Retinal pigment epithelial cell (primary cell): ENCODE results near the gene SNCAIP.

Source experiments
- DNase-seq: peaks from one replicate; pipeline ENCODE4 v3.0.0-alpha.2; 2010; ENCODE audit warnings: low read depth
- H3K4me3 ChIP-seq: 2 replicates; pipeline ENCODE4 v1.5.1; 2011; ENCODE audit warnings: mild to moderate bottlenecking, low read length, control low read depth, moderate library complexity
- TF ChIP-seq, protein P1 (sequence below): conservative IDR thresholded peaks from 2 replicates; pipeline ENCODE4 v1.5.1; 2011; ENCODE audit warnings: low read depth, low read length, control low read depth, inconsistent platforms

Gene SNCAIP

DNA sequence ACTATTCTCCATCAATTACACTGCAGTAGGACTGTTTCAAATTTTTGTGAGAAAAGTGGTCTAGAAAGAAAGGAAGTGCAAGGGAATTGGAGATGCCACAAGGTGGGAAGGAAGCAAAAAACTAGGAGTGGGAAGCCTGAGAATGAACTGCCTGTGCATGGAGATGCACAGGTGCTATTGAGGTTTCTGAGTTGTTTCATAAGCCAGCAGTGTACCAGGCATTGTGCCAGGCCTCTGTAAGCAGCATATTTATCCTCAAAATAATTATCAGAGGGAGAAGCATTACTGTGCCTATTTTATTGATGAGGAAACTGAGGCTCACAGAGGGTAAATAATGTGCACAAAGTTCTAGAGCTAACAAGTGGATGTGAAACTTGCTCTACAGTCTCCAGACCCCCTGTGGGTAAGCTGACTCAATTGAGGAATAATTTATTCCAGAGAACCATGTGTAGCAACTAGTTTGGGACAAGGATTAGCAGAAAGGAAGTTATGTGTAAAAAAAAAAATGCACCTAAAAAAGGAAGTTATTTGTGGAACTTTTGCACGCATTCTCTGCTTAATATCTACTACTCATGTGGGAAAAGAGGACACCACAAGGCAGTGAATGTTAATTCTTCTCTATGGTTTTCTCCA, 96.7 kb downstream of the SNCAIP start:
- H3K4me3 ChIP-seq, result no peak overlapping the region
- TF ChIP-seq, protein P1, sequence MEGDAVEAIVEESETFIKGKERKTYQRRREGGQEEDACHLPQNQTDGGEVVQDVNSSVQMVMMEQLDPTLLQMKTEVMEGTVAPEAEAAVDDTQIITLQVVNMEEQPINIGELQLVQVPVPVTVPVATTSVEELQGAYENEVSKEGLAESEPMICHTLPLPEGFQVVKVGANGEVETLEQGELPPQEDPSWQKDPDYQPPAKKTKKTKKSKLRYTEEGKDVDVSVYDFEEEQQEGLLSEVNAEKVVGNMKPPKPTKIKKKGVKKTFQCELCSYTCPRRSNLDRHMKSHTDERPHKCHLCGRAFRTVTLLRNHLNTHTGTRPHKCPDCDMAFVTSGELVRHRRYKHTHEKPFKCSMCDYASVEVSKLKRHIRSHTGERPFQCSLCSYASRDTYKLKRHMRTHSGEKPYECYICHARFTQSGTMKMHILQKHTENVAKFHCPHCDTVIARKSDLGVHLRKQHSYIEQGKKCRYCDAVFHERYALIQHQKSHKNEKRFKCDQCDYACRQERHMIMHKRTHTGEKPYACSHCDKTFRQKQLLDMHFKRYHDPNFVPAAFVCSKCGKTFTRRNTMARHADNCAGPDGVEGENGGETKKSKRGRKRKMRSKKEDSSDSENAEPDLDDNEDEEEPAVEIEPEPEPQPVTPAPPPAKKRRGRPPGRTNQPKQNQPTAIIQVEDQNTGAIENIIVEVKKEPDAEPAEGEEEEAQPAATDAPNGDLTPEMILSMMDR, result no peak
- DNase-seq, result no peak

DNA sequence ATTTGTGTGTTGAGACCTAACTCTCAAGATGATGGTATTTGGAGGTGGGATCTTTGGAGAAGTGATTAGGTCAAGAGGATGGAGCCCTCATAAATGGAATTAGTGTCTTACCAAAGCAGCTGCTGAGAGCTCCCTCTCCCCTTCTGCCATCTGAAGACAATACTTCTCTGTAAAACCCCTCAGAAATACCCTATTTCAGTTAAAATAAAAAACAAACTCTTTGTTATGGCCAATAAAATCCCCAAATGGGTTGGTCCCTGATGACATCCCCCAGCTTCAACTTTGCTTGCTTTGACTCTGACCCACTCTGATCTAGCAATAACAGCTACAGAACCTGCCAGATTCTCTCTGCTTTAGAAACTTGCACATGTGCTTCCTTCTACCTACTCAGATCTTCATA, 100.9 kb downstream of the SNCAIP start:
- H3K4me3 ChIP-seq, result no peak overlapping the region
- DNase-seq, result no peak
- TF ChIP-seq, protein P1, result no peak

GRCh38 chr5:122413722-122414121, 101.7 kb downstream of the SNCAIP start:
- H3K4me3 ChIP-seq, result no peak overlapping the region
- no peak for DNase-seq
- TF ChIP-seq, protein P1, result no peak

DNA sequence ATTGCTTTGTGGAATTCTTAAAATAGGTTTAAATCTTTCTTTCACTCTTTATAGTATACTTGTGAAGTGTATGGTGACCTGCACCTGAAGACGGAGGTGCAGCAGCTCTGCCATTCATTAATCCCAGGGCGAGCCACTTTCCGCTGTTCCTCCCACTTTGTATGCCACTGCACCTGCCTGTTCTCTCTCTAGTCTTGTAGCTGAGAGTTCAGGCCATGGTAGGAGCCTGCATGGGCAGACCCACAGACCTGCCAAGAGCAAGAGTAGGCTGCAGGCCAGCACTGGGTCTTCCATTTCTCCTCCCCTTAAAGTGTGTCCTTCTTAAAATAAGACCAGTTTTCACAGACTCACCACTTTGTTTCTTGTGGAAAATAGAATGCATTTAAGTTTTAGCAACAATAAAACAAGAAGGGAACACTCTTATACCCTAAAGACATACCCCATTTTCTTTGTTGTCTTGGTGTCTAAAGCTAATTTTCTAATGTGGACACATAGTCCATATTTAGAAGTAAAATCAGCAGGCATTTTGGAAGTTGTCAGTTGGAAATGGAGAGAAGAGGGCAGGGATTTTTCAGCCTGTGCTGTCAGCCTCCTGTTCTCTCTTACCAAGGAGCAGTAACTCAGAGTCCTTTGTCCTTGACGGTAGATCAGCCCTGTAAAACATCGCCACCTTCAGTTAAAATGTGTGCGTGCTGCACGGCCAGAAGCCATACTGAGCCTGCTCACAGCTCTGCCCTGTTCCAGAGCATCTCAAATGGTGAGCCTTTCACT, 103.2 kb downstream of the SNCAIP start:
- no peak overlapping the region for H3K4me3 ChIP-seq
- TF ChIP-seq, protein P1, result peak; percentile 83
- peak; percentile 32 for DNase-seq

- TF ChIP-seq, protein P1, result no peak
- DNase-seq, result no peak
- H3K4me3 ChIP-seq, result no peak overlapping the region
These were observed 103.7 kb downstream of the SNCAIP start for GRCh38 chr5:122415801-122416120.

DNA sequence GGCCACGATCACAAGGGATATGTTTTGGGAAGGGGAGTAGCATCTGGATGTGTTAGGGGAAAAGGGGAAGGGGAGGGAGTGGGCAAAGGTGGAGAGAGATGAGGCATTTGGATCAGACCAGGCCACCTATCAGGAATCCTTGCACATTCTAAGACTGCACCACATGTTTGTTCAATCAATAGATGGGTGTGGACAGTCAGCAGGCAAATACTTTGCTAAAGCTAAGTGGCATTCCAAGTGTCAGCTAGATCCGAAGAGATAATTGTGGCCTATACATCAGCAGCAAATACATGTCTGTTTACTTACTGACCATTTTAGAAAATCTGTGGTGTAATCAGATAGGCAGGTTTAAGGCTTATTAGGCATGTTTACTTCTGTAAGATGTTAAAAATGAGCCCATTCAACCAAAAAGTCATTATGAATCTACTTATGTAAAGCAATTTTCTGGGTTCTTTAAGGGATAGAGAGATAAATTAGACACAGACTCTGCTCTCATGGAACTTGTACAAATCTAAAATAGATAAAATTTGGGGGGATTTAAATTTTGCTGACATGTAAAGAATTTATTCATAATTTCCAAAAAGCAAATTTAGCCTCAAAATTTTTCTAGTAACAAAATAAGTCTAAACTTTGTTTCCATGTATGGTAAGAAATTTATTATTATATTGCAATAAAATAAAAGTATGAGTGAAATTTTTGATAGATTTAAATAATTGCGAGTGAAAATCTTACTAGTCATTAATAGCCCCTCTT, 107.3 kb downstream of the SNCAIP start:
- TF ChIP-seq, protein P1, result no peak
- DNase-seq, result no peak
- no peak overlapping the region for H3K4me3 ChIP-seq
